HEK293T (cell line): Measurements from ENCODE around the gene GPRIN3.

Experiments
- CTCF ChIA-PET: fragments of 350-600 bp; formaldehyde crosslinking; extraction: SDS; loops from one replicate; lab custom pipeline; 2021; ENCODE audit warnings: antibody characterized with exemption, inconsistent platforms; lab: Yijun Ruan, JAX
- POLR2A ChIA-PET: fragments of 350-600 bp; formaldehyde crosslinking; extraction: SDS; loops from one replicate; lab custom pipeline; 2020; ENCODE audit warnings: antibody characterized with exemption, inconsistent platforms; lab: Yijun Ruan, JAX
- DNase-seq: peaks from one replicate; pipeline ENCODE4 v3.0.0; 2012; ENCODE audit warnings: mixed read lengths; ENCODE audit errors: extremely low spot score
- ARNT ChIP-seq: fragments of 450-650 bp; IDR thresholded peaks from 2 replicates; pipeline ENCODE4 v1.6.1; 2017; ENCODE audit warnings: mild to moderate bottlenecking
- BHLHE40 ChIP-seq: fragments of 450-650 bp; IDR thresholded peaks from 2 replicates; pipeline ENCODE4 v1.6.1; 2016; ENCODE audit warnings: mild to moderate bottlenecking, moderate library complexity, borderline replicate concordance
- CTBP1 ChIP-seq: fragments of 450-650 bp; IDR thresholded peaks from 2 replicates; pipeline ENCODE4 v1.6.1; 2016; ENCODE audit warnings: borderline replicate concordance
- ELF4 ChIP-seq: fragments of 450-650 bp; IDR thresholded peaks from 2 replicates; pipeline ENCODE4 v1.6.1; 2017; ENCODE audit warnings: antibody characterized with exemption
- FOXA1 ChIP-seq: fragments of 450-650 bp; IDR thresholded peaks from 2 replicates; pipeline ENCODE4 v1.6.1; 2016; ENCODE audit warnings: mild to moderate bottlenecking
- FOXK2 ChIP-seq: fragments of 450-650 bp; IDR thresholded peaks from 2 replicates; pipeline ENCODE4 v1.6.1; 2016; ENCODE audit warnings: mild to moderate bottlenecking
- FOXM1 ChIP-seq: fragments of 450-650 bp; IDR thresholded peaks from 2 replicates; pipeline ENCODE4 v1.6.1; 2017; ENCODE audit warnings: mild to moderate bottlenecking, borderline replicate concordance
- HDGF ChIP-seq: fragments of 450-650 bp; IDR thresholded peaks from 2 replicates; pipeline ENCODE4 v1.6.1; 2017; ENCODE audit warnings: antibody characterized with exemption, borderline replicate concordance
- L3MBTL2 ChIP-seq: fragments of 450-650 bp; conservative IDR thresholded peaks from 2 replicates; pipeline ENCODE4 v1.6.1; 2016; ENCODE audit warnings: mild to moderate bottlenecking
- LEF1 ChIP-seq: fragments of 450-650 bp; IDR thresholded peaks from 2 replicates; pipeline ENCODE4 v1.6.1; 2017; ENCODE audit warnings: mild to moderate bottlenecking, borderline replicate concordance
- NFRKB ChIP-seq: fragments of 450-650 bp; IDR thresholded peaks from 2 replicates; pipeline ENCODE4 v1.6.1; 2016; ENCODE audit warnings: mild to moderate bottlenecking, moderate library complexity
- SP1 ChIP-seq: fragments of 450-650 bp; IDR thresholded peaks from 2 replicates; pipeline ENCODE4 v1.6.1; 2017
- SUZ12 ChIP-seq: fragments of 450-650 bp; IDR thresholded peaks from 2 replicates; pipeline ENCODE4 v1.6.1; 2016; ENCODE audit warnings: mild to moderate bottlenecking
- TARDBP ChIP-seq: fragments of 450-650 bp; IDR thresholded peaks from 2 replicates; pipeline ENCODE4 v1.6.1; 2016
- ZNF384 ChIP-seq: fragments of 450-650 bp; IDR thresholded peaks from 2 replicates; pipeline ENCODE4 v1.6.1; 2016
- TF ChIP-seq, protein P1 (sequence below): fragments of 450-650 bp; IDR thresholded peaks from 2 replicates; pipeline ENCODE4 v1.6.1; 2016

Gene GPRIN3

DNA sequence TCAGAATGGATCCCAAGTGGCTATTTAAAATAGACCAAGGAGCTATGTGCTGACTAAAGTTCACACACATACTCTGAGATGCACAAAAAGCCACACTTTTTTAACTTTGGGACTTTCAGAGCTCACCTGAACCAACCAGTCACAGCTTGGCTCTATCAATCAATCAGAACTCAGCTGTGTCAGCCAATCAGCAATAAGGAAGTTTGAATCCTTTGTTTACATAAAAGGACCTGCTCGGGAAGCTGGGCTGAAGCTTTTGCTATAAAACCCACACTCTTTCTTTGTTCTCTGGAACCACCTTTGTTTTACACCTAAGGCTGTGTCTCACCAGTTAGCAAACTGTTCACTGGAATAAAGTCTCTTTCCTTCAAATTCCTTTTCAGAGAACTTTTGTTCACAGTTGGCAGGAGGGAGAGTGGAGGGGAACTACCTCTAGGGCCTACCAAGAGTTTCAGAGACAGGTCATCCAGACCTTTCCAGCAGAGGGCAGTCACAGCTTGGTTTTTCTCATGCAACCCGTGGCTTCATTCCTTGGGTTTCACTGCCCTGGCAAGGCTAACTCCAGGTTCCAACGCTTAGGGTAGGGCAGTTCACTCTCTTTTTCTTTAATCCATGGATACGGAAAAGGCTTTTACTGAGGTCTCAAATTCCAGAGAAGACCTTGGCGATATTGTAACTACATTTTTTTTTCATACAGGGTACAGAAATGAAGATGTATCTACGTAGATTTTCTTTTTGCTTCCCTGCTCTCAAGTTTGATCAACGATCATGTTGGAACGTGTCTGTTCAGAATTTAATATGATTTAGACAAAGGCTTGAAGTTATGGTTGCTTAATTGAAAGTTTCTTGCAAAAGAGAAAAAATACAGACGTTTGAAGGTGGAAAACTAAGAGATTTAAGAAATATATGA lies 80.7 kb downstream of the GPRIN3 start:
- no peak for TF ChIP-seq HDGF
- TF ChIP-seq, protein P1, sequence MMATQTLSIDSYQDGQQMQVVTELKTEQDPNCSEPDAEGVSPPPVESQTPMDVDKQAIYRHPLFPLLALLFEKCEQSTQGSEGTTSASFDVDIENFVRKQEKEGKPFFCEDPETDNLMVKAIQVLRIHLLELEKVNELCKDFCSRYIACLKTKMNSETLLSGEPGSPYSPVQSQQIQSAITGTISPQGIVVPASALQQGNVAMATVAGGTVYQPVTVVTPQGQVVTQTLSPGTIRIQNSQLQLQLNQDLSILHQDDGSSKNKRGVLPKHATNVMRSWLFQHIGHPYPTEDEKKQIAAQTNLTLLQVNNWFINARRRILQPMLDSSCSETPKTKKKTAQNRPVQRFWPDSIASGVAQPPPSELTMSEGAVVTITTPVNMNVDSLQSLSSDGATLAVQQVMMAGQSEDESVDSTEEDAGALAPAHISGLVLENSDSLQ, result peak; percentile 66
- CTCF ChIA-PET, result interaction anchor here (0.5 to 2.0 kb wide), 6 partner anchors 10 to 211 kb away, joined by 3 to 7 read pairs (median 3); no protein-coding TSS in a partner anchor
- POLR2A ChIA-PET, result no interaction called here
- DNase-seq, result peak; percentile 86

DNA sequence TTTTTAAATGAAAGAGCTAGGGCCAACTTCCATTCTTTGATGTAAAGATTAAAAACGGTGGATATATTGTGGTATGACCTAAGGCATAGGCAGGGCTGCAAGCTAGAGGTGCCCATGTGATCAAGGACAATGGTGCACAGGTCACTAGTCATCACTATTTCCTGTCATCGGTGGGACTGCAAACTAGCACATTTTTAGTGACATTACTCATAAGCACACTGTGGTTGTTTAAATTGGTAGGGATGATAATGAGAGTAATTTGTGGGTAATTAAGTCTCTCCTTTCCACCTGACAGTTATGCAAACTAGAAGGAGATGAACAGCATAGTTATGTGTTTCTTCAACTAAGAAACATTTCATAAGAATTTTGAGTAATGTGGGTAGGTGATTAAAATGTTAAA lies 85.4 kb downstream of the GPRIN3 start:
- ChIA-PET CTCF (no interaction called here), POLR2A (no interaction called here)
- DNase-seq, result no peak
- TF ChIP-seq FOXK2, result no peak
- no peak for TF ChIP-seq LEF1
- no peak for TF ChIP-seq L3MBTL2
- TF ChIP-seq FOXA1, result no peak
- no peak for TF ChIP-seq BHLHE40
- TF ChIP-seq TARDBP, result no peak
- TF ChIP-seq CTBP1, result no peak
- no peak for TF ChIP-seq SP1
- TF ChIP-seq, protein P1, result no peak
- TF ChIP-seq FOXM1, result no peak
- TF ChIP-seq NFRKB, result no peak
- TF ChIP-seq ZNF384, result no peak
- no peak for TF ChIP-seq HDGF
- TF ChIP-seq ELF4, result no peak
- TF ChIP-seq ARNT, result no peak
- TF ChIP-seq SUZ12, result no peak

DNA sequence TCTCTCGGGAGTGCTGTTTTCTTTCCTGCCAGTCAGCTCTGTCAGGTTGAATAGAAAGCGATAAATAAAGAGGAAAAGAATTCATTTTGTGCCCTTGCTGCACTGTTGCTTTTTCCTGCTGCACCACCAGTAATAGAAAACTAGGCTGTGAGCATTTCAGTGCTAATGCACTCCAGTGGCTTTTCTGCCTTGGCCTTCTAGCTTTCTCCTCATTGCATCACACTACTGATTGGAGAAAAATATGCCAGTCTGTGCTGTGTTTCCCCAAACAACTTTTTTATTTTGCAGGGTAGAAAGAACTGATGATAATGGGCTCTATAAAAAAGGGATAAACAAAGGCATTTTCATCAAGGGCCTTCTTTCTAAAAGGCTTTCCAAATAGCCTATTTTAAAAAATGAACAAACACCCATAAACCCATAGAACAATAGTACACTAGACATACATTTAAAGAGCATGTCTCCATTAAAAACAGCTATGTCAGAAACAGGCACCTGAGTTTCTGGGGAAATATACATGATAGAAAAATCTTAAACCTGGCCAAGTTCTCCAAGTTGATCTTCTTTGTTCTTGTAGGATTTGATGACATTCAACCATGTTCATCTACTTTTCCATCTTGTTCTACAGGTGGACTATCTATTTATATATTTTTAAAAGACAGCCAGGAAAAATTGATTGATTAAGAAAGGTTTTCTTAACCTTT lies 86.3 kb downstream of the GPRIN3 start:
- POLR2A ChIA-PET, result no interaction called here
- no peak for DNase-seq
- TF ChIP-seq NFRKB (no peak), SUZ12 (no peak), L3MBTL2 (no peak), ARNT (no peak), TARDBP (no peak), FOXA1 (no peak), SP1 (no peak), ZNF384 (no peak), BHLHE40 (no peak), ELF4 (no peak), FOXK2 (no peak), LEF1 (no peak), CTBP1 (no peak), FOXM1 (no peak)
- TF ChIP-seq, protein P1, result no peak
- CTCF ChIA-PET, result no interaction called here

DNA sequence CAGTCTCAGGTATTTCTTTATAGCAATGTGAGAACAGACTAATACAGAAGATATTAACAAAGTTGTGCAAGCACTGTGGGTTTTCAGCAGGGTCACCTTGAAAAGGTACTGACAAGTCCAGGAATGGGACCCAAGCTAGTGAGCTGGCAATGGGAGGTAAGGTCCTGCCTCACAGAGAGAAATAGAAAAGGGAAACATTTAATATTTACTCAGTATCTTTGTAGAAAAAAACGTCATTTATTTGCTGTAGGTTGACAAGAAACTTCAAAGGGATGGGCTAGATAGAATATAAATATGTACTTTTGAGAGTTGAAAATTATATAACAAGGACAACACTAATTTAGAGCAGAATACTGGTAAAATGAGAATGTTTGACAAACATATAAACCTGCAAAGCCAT lies 89.0 kb downstream of the GPRIN3 start:
- CTCF ChIA-PET, result no interaction called here
- TF ChIP-seq L3MBTL2, result no peak
- TF ChIP-seq ZNF384, result no peak
- TF ChIP-seq CTBP1, result no peak
- TF ChIP-seq NFRKB, result no peak
- TF ChIP-seq, protein P1, result no peak
- no peak for TF ChIP-seq SP1
- no peak for TF ChIP-seq FOXM1
- TF ChIP-seq FOXA1, result no peak
- TF ChIP-seq ARNT, result no peak
- TF ChIP-seq BHLHE40, result no peak
- no peak for TF ChIP-seq ELF4
- TF ChIP-seq LEF1, result no peak
- no peak for TF ChIP-seq TARDBP
- no peak for TF ChIP-seq SUZ12
- no peak for TF ChIP-seq FOXK2
- TF ChIP-seq HDGF, result no peak
- POLR2A ChIA-PET, result no interaction called here
- no peak for DNase-seq

DNA sequence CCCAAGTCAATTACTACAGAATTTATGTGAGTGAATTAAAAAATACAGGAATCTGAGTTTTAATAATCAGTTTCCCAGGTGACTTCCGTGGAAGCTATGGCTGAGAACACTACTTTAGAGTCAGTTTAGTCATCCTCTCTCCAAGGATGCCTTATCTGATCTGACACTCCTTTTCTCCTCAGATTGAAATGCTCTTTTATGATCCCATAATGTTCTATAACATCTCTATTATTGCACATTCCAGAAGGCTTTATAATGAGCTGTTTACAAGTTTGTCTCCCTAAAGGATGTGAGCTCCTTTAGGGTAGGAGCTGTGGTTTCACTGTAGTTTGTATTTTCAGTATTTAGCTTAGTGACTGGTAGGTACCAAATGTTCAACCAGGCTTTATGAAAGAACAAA lies 90.0 kb downstream of the GPRIN3 start:
- no peak for TF ChIP-seq ELF4
- no peak for TF ChIP-seq ZNF384
- no peak for TF ChIP-seq HDGF
- no peak for TF ChIP-seq FOXK2
- no peak for TF ChIP-seq BHLHE40
- no peak for TF ChIP-seq ARNT
- TF ChIP-seq FOXM1, result no peak
- TF ChIP-seq TARDBP, result no peak
- TF ChIP-seq CTBP1, result no peak
- no peak for TF ChIP-seq L3MBTL2
- TF ChIP-seq FOXA1, result no peak
- TF ChIP-seq LEF1, result no peak
- TF ChIP-seq, protein P1, result no peak
- POLR2A ChIA-PET, result interaction anchor here (0.8 kb wide), 1 partner anchor 99 kb away, joined by 3 read pairs; no protein-coding TSS in a partner anchor
- no peak for DNase-seq
- CTCF ChIA-PET, result interaction anchor here (1.3 kb wide), 1 partner anchor 8 kb away, joined by 4 read pairs; no protein-coding TSS in a partner anchor
